KMS-11 (cell line): Measurements from ENCODE around the gene KCNQ4.

Experiments
- H2AFZ ChIP-seq: fragments of 200-600 bp; sonication (generic); 2 replicates; pipeline ENCODE4 v1.6.1; 2016; ENCODE audit warnings: antibody characterized with exemption, mixed run types, low read depth
- H3K27ac ChIP-seq: fragments of 200-600 bp; sonication (generic); 2 replicates; pipeline ENCODE4 v1.6.1; 2016; ENCODE audit warnings: mild to moderate bottlenecking, mixed run types
- H3K27me3 ChIP-seq: fragments of 200-600 bp; sonication (generic); 2 replicates; pipeline ENCODE4 v1.6.1; 2017; ENCODE audit warnings: mild to moderate bottlenecking, low read depth, mixed run types, moderate library complexity; ENCODE audit not compliant: insufficient read depth
- H3K36me3 ChIP-seq: fragments of 200-600 bp; sonication (generic); 2 replicates; pipeline ENCODE4 v1.6.1; 2017; ENCODE audit warnings: mild to moderate bottlenecking, mixed run types; ENCODE audit not compliant: insufficient read depth
- H3K4me1 ChIP-seq: fragments of 200-600 bp; sonication (generic); 2 replicates; pipeline ENCODE4 v1.6.1; 2016; ENCODE audit warnings: mild to moderate bottlenecking, low read depth, mixed run types; ENCODE audit not compliant: poor library complexity, severe bottlenecking
- H3K4me2 ChIP-seq: fragments of 200-600 bp; sonication (generic); 2 replicates; pipeline ENCODE4 v1.7.0; 2016; ENCODE audit warnings: mild to moderate bottlenecking, mixed run types
- H3K4me3 ChIP-seq: fragments of 200-600 bp; sonication (generic); IDR thresholded peaks from 2 replicates; pipeline ENCODE4 v1.6.1; 2017; ENCODE audit warnings: low read depth, low read length, mixed read lengths; ENCODE audit not compliant: insufficient read depth
- H3K79me2 ChIP-seq: fragments of 200-600 bp; sonication (generic); 2 replicates; pipeline ENCODE4 v1.6.1; 2016; ENCODE audit warnings: low read depth, mixed run types; ENCODE audit not compliant: insufficient read depth
- H3K9ac ChIP-seq: fragments of 200-600 bp; sonication (generic); 2 replicates; pipeline ENCODE4 v1.6.1; 2016; ENCODE audit warnings: mild to moderate bottlenecking, mixed run types
- H4K20me1 ChIP-seq: fragments of 200-600 bp; sonication (generic); 2 replicates; pipeline ENCODE4 v1.6.1; 2016; ENCODE audit warnings: mild to moderate bottlenecking, mixed run types; ENCODE audit not compliant: insufficient read depth
- CTCF ChIP-seq: fragments of 200-600 bp; sonication (generic); conservative IDR thresholded peaks from 2 replicates; pipeline ENCODE4 v1.6.1; 2017; ENCODE audit warnings: low read depth, mild to moderate bottlenecking, antibody characterized with exemption, low read length, moderate library complexity, mixed read lengths

KCNQ4 gene

GRCh38 chr1:40802742-40803113 is 19.1 kb downstream of the KCNQ4 start:
- H4K20me1 ChIP-seq, result no peaks in the 10 kb centered on the region
- H3K79me2 ChIP-seq, result no peaks in the 10 kb centered on the region
- H3K9ac ChIP-seq, result no peak overlapping the region
- H3K4me3 ChIP-seq, result no peak overlapping the region
- peaks cover 24% of the 10 kb centered on the region for H3K4me1 ChIP-seq
- no peak overlapping the region for H3K27ac ChIP-seq
- peak overlapping the region; percentile 42; the same call in 1 of the 2 replicates for H2AFZ ChIP-seq
- H3K36me3 ChIP-seq, result no peaks in the 10 kb centered on the region
- 0 out of 2 replicates have a peak overlapping the region, but pooled peaks have one; percentile 31 for H3K4me2 ChIP-seq
- TF ChIP-seq CTCF, result no peak
- no peaks in the 10 kb centered on the region for H3K27me3 ChIP-seq

- Histone ChIP-seq H4K20me1 (no peaks in the 10 kb centered on the region), H3K9ac (no peak overlapping the region), H3K4me3 (no peak overlapping the region), H2AFZ (no peak overlapping the region), H3K27ac (no peak overlapping the region), H3K4me1 (peaks cover 24% of the 10 kb centered on the region), H3K27me3 (no peaks in the 10 kb centered on the region), H3K4me2 (no peak overlapping the region), H3K79me2 (no peaks in the 10 kb centered on the region), H3K36me3 (no peaks in the 10 kb centered on the region)
- no peak for TF ChIP-seq CTCF
These were observed 19.9 kb downstream of the KCNQ4 start for GRCh38 chr1:40803447-40803846.

GRCh38 chr1:40803902-40804301 is 20.3 kb downstream of the KCNQ4 start:
- no peak overlapping the region for H3K4me2 ChIP-seq

GRCh38 chr1:40806240-40806639 is 22.7 kb downstream of the KCNQ4 start:
- Histone ChIP-seq H4K20me1 (no peaks in the 10 kb centered on the region), H3K36me3 (no peaks in the 10 kb centered on the region), H3K4me2 (no peak overlapping the region), H3K9ac (no peak overlapping the region), H3K4me3 (no peak overlapping the region), H3K27ac (no peak overlapping the region), H3K27me3 (no peaks in the 10 kb centered on the region), H2AFZ (no peak overlapping the region), H3K4me1 (peaks cover 24% of the 10 kb centered on the region), H3K79me2 (no peaks in the 10 kb centered on the region)
- no peak for TF ChIP-seq CTCF

More at GRCh38 chr1:40803902-40804301, 20.3 kb downstream of the KCNQ4 start:
- Histone ChIP-seq H3K79me2 (no peaks in the 10 kb centered on the region), H3K4me3 (no peak overlapping the region), H4K20me1 (no peaks in the 10 kb centered on the region), H3K27me3 (no peaks in the 10 kb centered on the region), H3K36me3 (no peaks in the 10 kb centered on the region), H2AFZ (no peak overlapping the region), H3K27ac (no peak overlapping the region), H3K9ac (no peak overlapping the region), H3K4me1 (peaks cover 24% of the 10 kb centered on the region)
- TF ChIP-seq CTCF, result no peak
